Uterus (tissue), 4 donors: ENCODE measurements around the gene MDK. TPM values are rescaled to one million over a fixed set of nuclear protein-coding genes. Genes with fewer than 3 reads are reported as not detected.

Experiments
- DNase-seq, 2 donors: peaks; one replicate each; pipeline ENCODE4 v3.0.0-alpha.2; 2019 to 2020
- H3K27ac ChIP-seq, 2 donors: fragments of 200-600 bp; sonication (generic); 1 replicate in 1 of 2; 2 replicates in 1 of 2; pipeline ENCODE4 v1.5.1; 2016 to 2018
- H3K27me3 ChIP-seq, 2 donors: fragments of 200-600 bp; sonication (generic); one replicate each; pipeline ENCODE4 v1.5.1; 2018 to 2019; ENCODE audit warnings: control low read depth in 1 of 2
- H3K36me3 ChIP-seq, 2 donors: fragments of 200-600 bp; sonication (generic); one replicate each; pipeline ENCODE4 v1.5.1; 2019; ENCODE audit warnings: control low read depth in 1 of 2
- H3K4me1 ChIP-seq, 2 donors: fragments of 200-600 bp; sonication (generic); one replicate each; pipeline ENCODE4 v1.5.1; 2018 to 2019; ENCODE audit warnings: control low read depth in 1 of 2
- H3K4me3 ChIP-seq, 2 donors: fragments of 200-600 bp; sonication (generic); 1 replicate in 1 of 2; 2 replicates in 1 of 2; pipeline ENCODE4 v1.5.1; 2018 to 2019; ENCODE audit warnings: mild to moderate bottlenecking in 1 of 2
- H3K9me3 ChIP-seq, 2 donors: fragments of 200-600 bp; sonication (generic); one replicate each; pipeline ENCODE4 v1.5.1; 2019; ENCODE audit warnings: control low read depth in 1 of 2
- POLR2A ChIP-seq, 2 donors: fragments of 450-650 bp; IDR thresholded peaks; one replicate each; pipeline ENCODE4 v1.6.1; 2016; ENCODE audit warnings: antibody characterized with exemption in 2 of 2, mild to moderate bottlenecking in 1 of 2, moderate library complexity in 1 of 2
- intact Hi-C: fragments of 100-400 bp; cut with DNase I; formaldehyde crosslinking; loops from one replicate; pipeline ENCODE4 v1.15.1; 2023; ENCODE audit warnings: low total_unique reads
- microRNA-seq: library from miRNA; unstranded; fragments of <30 nt; microRNA quantifications from one replicate; pipeline ENCODE4, GENCODE V29; 2016; ENCODE audit warnings: borderline microRNAs expressed, borderline replicate concordance
- small RNA-seq: library from RNA; depleted of rRNA; stranded (forward); fragments of <200 nt; gene quantifications from one replicate; pipeline ENCODE3, GENCODE V24; 2016
- total RNA-seq, 4 donors: library from RNA; depleted of rRNA in 3 of 4; stranded (reverse); fragments of >200 nt in 3 of 4; gene quantifications; one replicate each; pipeline versions ENCODE4 v1.1.0 to v1.2.4, GENCODE V29; 2014 to 2023
- TF ChIP-seq, protein P1 (sequence below), 4 experiments: fragments of 200-600 bp in 2 of 4; fragments of 450-650 bp in 2 of 4; sonication (generic) in 2 of 4; IDR thresholded peaks; one replicate each; pipeline ENCODE4 v1.5.1; 2016 to 2019; ENCODE audit warnings: antibody characterized with exemption in 4 of 4, mild to moderate bottlenecking in 2 of 4, moderate library complexity in 1 of 4
- donor health status: DM: yes; HTN: yes; CAD: no.

The MDK gene
- total RNA-seq, 4 donors from 2014 or later, result 61.7 to 305 (median 103) TPM

DNA sequence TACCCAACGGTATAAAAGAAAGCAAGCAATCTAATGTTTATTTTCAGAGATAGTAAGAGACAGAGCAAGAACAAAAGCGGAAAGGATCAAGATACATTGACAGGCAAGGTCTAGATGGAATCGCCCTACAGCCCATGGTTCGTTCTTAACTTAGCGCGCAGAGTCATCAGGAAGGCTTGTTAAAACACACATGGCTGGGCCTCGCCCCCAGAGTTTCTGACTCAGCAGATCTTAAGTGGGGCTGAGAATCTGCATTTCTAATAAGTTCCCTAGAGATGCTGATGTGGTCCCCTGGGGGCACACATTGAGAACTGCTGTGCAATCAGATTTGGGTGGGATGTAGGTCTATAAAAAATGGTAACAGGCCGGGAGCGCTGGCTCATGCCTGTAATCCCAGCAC lies 45.9 kb downstream of the MDK start:
- TF ChIP-seq, protein P1, sequence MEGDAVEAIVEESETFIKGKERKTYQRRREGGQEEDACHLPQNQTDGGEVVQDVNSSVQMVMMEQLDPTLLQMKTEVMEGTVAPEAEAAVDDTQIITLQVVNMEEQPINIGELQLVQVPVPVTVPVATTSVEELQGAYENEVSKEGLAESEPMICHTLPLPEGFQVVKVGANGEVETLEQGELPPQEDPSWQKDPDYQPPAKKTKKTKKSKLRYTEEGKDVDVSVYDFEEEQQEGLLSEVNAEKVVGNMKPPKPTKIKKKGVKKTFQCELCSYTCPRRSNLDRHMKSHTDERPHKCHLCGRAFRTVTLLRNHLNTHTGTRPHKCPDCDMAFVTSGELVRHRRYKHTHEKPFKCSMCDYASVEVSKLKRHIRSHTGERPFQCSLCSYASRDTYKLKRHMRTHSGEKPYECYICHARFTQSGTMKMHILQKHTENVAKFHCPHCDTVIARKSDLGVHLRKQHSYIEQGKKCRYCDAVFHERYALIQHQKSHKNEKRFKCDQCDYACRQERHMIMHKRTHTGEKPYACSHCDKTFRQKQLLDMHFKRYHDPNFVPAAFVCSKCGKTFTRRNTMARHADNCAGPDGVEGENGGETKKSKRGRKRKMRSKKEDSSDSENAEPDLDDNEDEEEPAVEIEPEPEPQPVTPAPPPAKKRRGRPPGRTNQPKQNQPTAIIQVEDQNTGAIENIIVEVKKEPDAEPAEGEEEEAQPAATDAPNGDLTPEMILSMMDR (IDR thresholded peaks at IDR 0.05), result no peak
- TF ChIP-seq POLR2A (IDR thresholded peaks at IDR 0.05), result no peak
- Histone ChIP-seq H3K4me3 (no peak overlapping the region), H3K4me1 (no peaks in the 10 kb centered on the region), H3K27me3 (no peaks in the 10 kb centered on the region), H3K36me3 (no peaks in the 10 kb centered on the region), H3K9me3 (no peaks in the 10 kb centered on the region), H3K27ac (no peak overlapping the region)
- intact Hi-C loops, result no loop called here
- no peak for DNase-seq

- Histone ChIP-seq H3K4me3 (no peak overlapping the region), H3K4me1 (no peaks in the 10 kb centered on the region), H3K9me3 (no peaks in the 10 kb centered on the region), H3K36me3 (no peaks in the 10 kb centered on the region), H3K27me3 (no peaks in the 10 kb centered on the region), H3K27ac (no peak overlapping the region)
- intact Hi-C loops, result no loop called here
- no peak for DNase-seq
- TF ChIP-seq POLR2A (IDR thresholded peaks at IDR 0.05), result no peak
- TF ChIP-seq, protein P1 (IDR thresholded peaks at IDR 0.05), result no peak
Observed at GRCh38 chr11:46429717-46430116, 48.2 kb downstream of the MDK start.

- no peaks in the 10 kb centered on the region for H3K9me3 ChIP-seq
- intact Hi-C loops, result no loop called here
- no peaks in the 10 kb centered on the region for H3K4me1 ChIP-seq
- H3K27ac ChIP-seq, result no peak overlapping the region
- DNase-seq, result no peak
- no peaks in the 10 kb centered on the region for H3K27me3 ChIP-seq
- TF ChIP-seq, protein P1 (IDR thresholded peaks at IDR 0.05), result no peak
- no peak for TF ChIP-seq POLR2A (IDR thresholded peaks at IDR 0.05)
- H3K36me3 ChIP-seq, result no peaks in the 10 kb centered on the region
- no peak overlapping the region for H3K4me3 ChIP-seq
Observed at GRCh38 chr11:46431211-46431610, 49.7 kb downstream of the MDK start.

Small RNA genes lying within 50 kb of the gene (microRNA-seq; reads per million reads assigned to microRNA genes)
- gene MIR4688, result not detected

Small RNA genes lying within 50 kb of the gene (small RNA-seq; reads per million reads assigned to genes)
- not detected for gene MIR4688

Other genes with a start within 250 kb of the MDK start
- gene CREB3L1, start 104.0 kb upstream of the MDK start, total RNA-seq, result 10 to 100 TPM in 2 of 4 donors, 1 to 10 TPM in 1, not detected in 1; 2.0 to 20.8 (median 14.8) TPM
- gene DGKZ, start 34.2 kb upstream of the MDK start, total RNA-seq, result 10 to 100 TPM; 13.5 to 55.3 (median 42.8) TPM
- under 1 TPM in 2 of 4 donors, not detected in 2; 0.14 to 0.67 TPM for gene CHRM4, start 10.1 kb downstream of the MDK start, total RNA-seq
- gene AMBRA1, start 212.4 kb downstream of the MDK start, total RNA-seq, result 10 to 100 TPM; 22.6 to 55.3 (median 41.4) TPM
- 1 to 10 TPM in 3 of 4 donors, under 1 TPM in 1; 0.77 to 5.0 (median 2.8) TPM for gene HARBI1, start 235.6 kb downstream of the MDK start, total RNA-seq
- 100 to 1,000 TPM in 1 of 4 donors, 10 to 100 TPM in 3; 51.8 to 102 (median 68.3) TPM for gene ATG13, start 235.9 kb downstream of the MDK start, total RNA-seq